Activated T-cell treated with anti-CD3 and anti-CD28 coated beads, Interleukin-2, amount 50 U/mL, for 24 hours (primary cell): Measurements from ENCODE around the gene LTB4R2.

Experiments
- DNase-seq: peaks from one replicate; pipeline ENCODE4 v3.0.0-alpha.2; 2020
- H3K27ac Mint-ChIP-seq: 2 replicates; pipeline ENCODE4 v1.8.0; 2020; ENCODE audit warnings: mild to moderate bottlenecking, mixed read lengths
- H3K27me3 Mint-ChIP-seq: 2 replicates; pipeline ENCODE4 v1.8.0; 2020; ENCODE audit warnings: mixed read lengths
- H3K36me3 Mint-ChIP-seq: 2 replicates; pipeline ENCODE4 v1.8.0; 2020; ENCODE audit warnings: low read depth, mixed read lengths
- H3K4me1 Mint-ChIP-seq: 2 replicates; pipeline ENCODE4 v1.8.0; 2020; ENCODE audit warnings: low read depth, mixed read lengths
- H3K4me3 Mint-ChIP-seq: 2 replicates; pipeline ENCODE4 v1.8.0; 2020; ENCODE audit warnings: mild to moderate bottlenecking, moderate library complexity, mixed read lengths
- H3K9me3 Mint-ChIP-seq: 2 replicates; pipeline ENCODE4 v1.8.0; 2020; ENCODE audit warnings: mixed read lengths

LTB4R2 gene

DNA sequence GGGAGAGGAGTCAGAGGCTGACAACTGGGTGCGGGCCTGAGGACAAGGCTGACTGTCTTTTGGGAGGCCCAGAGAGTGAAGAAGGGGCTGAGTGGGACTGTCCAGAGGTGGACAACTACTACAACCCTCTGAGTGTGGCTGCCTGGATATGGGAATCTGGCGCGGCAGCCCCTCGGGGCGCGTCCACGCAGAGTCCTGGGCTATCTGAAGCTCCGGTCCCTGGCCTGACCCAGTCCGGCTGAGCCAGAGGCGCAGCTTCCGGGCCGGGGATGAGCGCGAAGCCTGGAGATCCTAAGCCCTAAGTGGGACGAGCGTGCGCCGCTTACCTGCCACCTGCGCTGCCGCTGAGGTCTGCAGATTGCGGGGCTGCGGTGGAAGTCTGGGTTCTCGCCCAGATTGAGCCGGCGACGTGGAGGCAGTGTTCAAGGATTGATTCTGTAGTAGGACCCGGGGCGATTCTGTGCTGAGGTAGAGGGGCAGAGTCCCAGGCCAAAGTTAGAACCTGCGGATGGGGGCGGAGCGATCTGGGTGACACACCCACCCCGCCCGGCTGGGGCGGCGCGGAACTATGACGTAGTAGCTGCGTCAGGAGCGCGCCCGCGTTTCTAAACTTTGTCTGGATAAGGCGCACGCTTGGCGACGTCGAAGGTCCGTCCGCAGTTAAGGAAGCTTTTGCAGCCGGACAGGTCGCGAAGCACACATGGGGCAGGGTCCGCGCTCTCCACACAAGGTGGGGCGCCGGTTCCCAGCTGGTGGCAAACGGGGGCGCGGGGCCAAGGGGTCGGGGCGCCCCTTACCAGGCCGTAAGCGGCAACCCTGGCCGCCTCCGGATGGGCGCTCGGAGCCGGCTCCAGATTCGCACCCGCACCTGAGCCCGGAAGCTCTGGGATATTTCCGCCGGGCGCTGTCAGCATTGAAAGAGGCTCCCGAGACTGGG is 10.4 kb upstream of the LTB4R2 start, which contains the start of the genes DHRS1 and NOP9:
DHRS1 (minus strand) TSS at position 526 of the 937 bp plus-strand sequence. CDS start 674 bp downstream, outside the sequence.
NOP9 (plus strand) TSS at position 596 of the 937 bp plus-strand sequence; CDS start at position 701, 105 bp downstream.
- DNase-seq: peak; percentile 97
- H3K4me1 Mint-ChIP-seq: peaks cover 60% of the 10 kb centered on the region
- H3K27ac Mint-ChIP-seq: peak within 1 kb of the TSS; percentile 96
- peak within 1 kb of the TSS; percentile 92 for H3K4me3 Mint-ChIP-seq
- H3K36me3 Mint-ChIP-seq: peaks cover 75% of the 10 kb centered on the region
- no peaks in the 10 kb centered on the region for H3K27me3 Mint-ChIP-seq
- no peaks in the 10 kb centered on the region for H3K9me3 Mint-ChIP-seq

DNA sequence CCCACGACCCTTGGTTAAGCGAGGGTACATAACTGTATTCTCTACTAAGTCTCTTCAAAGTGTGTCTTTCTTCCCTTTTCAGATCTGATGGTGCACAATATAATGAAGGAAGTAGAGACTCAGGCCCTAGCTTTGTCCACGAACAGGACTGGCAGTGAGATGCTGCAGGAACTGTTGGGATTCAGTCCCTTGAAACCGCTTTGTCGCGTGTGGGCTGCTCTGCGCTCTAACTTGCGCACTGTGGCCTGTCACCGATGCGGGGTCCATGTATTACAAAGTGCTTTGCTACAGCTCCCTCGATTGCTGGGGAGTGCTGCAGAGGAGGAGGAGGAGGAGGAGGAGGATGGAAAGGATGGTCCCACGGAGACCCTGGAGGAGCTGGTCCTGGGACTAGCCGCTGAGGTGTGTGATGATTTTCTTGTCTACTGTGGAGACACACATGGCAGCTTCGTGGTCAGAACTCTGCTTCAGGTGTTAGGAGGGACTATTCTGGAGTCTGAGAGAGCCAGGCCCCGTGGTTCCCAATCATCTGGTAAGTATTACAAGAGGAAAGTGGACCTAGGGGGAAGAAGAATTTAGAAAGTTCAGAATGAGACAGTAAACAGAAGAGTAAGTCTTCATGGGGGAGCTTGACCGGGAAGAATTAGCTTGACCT is 9.5 kb upstream of the LTB4R2 start:
- H3K9me3 Mint-ChIP-seq: no peaks in the 10 kb centered on the region
- H3K36me3 Mint-ChIP-seq: peaks cover 76% of the 10 kb centered on the region
- H3K27me3 Mint-ChIP-seq: no peaks in the 10 kb centered on the region
- peak overlapping the region; percentile 92 for H3K4me3 Mint-ChIP-seq
- H3K4me1 Mint-ChIP-seq: peaks cover 60% of the 10 kb centered on the region
- H3K27ac Mint-ChIP-seq: peak overlapping the region; percentile 96
- no peak for DNase-seq

DNA sequence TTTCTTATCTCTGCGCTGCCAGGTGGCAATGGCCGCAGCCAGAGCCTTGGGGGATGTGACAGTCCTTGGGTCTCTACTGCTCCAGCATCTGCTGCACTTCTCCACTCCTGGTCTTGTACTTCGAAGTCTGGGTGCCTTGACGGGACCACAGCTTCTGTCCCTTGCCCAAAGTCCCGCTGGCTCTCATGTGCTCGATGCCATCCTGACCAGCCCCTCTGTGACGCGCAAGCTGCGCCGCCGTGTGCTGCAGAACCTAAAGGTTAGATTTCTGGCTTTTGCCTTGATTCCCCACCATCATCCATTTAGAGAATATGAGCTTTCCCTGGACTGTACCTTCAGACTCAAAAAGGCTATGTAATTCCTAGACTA is 5.9 kb upstream of the LTB4R2 start:
- peaks cover 46% of the 10 kb centered on the region for H3K4me1 Mint-ChIP-seq
- H3K4me3 Mint-ChIP-seq: no peak overlapping the region
- no peak overlapping the region for H3K27ac Mint-ChIP-seq
- peaks cover 98% of the 10 kb centered on the region for H3K36me3 Mint-ChIP-seq
- no peaks in the 10 kb centered on the region for H3K27me3 Mint-ChIP-seq
- H3K9me3 Mint-ChIP-seq: no peaks in the 10 kb centered on the region
- no peak for DNase-seq

DNA sequence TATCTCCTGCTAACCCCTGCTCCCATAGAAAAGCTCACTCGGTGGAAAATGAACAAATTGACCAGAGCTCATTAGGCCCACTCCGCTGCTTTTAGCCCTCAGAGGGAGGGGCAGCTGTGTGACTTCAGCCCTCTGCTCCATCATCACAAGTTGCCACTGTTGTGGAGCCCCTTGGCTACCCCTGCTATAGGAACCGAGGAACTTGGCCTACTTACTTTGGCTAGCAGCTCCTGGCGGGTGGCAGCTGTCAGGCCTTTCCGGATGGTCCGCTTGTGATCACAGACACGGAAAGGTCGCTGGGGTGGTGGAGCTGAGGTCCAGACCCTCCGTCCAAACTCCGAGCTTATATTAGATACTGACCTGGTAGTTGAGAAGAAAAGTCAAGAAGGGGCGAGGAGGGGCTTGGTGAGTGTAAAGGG is 2.8 kb upstream of the LTB4R2 start:
- DNase-seq: no peak
- Mint-ChIP-seq H3K27ac (peak overlapping the region; percentile 16), H3K27me3 (no peaks in the 10 kb centered on the region), H3K4me3 (no peak overlapping the region), H3K36me3 (peaks cover 87% of the 10 kb centered on the region), H3K4me1 (peaks cover 47% of the 10 kb centered on the region), H3K9me3 (no peaks in the 10 kb centered on the region)

DNA sequence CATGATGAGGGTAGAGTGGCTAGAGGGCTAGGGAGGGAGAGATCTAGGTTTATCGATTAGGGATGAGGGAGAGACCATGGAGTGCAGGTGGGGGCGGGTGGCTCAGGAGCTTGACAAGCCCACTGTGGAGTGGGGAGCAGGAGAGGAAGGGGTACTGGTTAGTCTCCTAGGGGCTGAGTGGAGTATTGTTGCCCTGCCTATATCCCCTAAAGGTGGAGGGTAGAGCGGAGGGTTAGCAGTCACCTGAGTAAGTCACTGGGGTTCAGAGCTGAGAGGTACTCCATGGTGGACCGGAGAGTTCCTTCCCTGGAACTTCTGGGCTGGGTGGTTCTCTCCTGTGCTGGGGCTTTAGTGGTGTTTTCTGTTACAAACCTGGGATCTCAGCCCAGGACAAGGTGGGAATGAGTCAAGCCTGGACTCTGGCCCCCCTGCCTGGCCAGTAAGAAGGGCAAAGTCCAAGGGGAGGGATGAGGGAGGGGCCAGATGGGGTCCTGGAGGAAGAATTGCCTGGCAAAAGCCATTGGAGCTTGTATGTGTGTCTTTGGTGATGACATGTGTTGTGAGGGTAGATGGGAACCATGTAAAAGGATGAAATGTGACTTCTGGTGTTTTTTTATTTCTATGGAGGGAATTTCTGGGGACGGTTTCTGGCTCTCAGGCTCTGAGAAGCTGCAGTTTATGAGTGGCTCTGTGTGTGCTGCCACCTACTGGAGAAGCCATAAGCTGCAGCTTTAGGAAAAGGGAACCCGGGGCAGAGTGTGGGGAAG is 2.2 kb upstream of the LTB4R2 start, which contains the start of gene CIDEB:
CIDEB (minus strand) TSS at position 403 of the 767 bp plus-strand sequence; CDS start at position 284, 119 bp downstream.
- DNase-seq: peak; percentile 67
- H3K9me3 Mint-ChIP-seq: no peaks in the 10 kb centered on the region
- H3K4me1 Mint-ChIP-seq: peaks cover 48% of the 10 kb centered on the region
- no peak within 1 kb of the TSS for H3K4me3 Mint-ChIP-seq
- peak within 1 kb of the TSS; percentile 57 for H3K27ac Mint-ChIP-seq
- peaks cover 85% of the 10 kb centered on the region for H3K36me3 Mint-ChIP-seq
- H3K27me3 Mint-ChIP-seq: no peaks in the 10 kb centered on the region

DNA sequence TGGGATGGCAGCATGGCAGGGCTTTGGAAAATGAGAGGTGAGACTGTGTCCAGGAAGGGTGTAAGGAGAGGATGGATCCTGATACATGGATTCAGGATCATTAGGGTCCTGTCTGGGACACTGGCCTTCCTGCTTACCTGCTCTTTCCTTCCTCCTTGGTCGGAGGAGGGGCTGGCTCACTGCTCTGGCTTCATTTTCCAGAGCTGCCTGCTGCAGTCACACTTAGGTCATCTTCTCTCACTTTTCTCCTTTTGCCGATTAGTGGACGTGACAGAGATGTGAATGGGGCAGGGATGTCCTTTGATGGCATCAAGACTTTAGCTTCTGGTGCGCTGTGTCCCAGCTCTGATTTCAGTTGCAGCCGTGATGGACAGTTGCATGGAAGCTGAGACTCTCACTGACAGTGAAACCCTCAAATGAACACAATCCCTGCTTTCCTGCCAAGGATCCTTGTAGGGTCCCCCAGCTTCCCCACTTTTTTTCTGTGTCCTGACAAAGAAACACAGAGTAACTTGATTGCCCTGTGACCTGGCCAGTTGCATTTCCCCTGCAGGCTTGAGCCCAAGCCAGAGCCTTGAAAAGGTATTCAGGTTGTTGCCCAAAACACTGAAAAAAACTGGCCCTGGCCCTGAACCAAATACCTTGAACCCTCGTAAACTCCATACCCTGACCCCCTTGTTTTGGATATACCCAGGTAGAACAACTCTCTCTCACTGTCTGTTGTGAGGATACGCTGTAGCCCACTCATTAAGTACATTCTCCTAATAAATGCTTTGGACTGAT is 1.4 kb upstream of the LTB4R2 start:
- Mint-ChIP-seq H3K36me3 (peaks cover 80% of the 10 kb centered on the region), H3K4me1 (peaks cover 56% of the 10 kb centered on the region), H3K4me3 (no peak overlapping the region), H3K27me3 (no peaks in the 10 kb centered on the region), H3K9me3 (no peaks in the 10 kb centered on the region), H3K27ac (peak overlapping the region; percentile 57)
- no peak for DNase-seq

DNA sequence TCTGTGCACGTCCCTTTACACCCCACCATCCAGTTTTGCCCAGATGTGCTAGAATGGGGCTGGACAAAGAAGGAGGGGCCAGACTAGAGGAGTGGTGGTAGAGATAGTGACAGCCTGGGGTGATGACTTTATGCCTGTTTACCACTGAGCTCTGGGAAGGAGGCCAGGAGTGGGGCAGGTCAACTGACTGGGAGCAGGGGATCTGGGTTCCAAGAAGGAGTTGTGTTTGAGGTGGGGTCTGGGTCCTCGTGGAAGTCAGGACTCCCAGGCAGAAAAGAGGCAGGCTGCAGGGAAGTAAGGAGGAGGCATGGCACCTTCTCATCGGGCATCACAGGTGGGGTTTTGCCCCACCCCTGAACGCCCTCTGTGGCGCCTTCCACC is 315 bp downstream of the LTB4R2 start:
- Mint-ChIP-seq H3K4me1 (peaks cover 72% of the 10 kb centered on the region), H3K27me3 (no peaks in the 10 kb centered on the region), H3K36me3 (peaks cover 79% of the 10 kb centered on the region), H3K9me3 (no peaks in the 10 kb centered on the region), H3K4me3 (peak overlapping the region; percentile 80), H3K27ac (peak overlapping the region; percentile 70)
- no peak for DNase-seq

DNA sequence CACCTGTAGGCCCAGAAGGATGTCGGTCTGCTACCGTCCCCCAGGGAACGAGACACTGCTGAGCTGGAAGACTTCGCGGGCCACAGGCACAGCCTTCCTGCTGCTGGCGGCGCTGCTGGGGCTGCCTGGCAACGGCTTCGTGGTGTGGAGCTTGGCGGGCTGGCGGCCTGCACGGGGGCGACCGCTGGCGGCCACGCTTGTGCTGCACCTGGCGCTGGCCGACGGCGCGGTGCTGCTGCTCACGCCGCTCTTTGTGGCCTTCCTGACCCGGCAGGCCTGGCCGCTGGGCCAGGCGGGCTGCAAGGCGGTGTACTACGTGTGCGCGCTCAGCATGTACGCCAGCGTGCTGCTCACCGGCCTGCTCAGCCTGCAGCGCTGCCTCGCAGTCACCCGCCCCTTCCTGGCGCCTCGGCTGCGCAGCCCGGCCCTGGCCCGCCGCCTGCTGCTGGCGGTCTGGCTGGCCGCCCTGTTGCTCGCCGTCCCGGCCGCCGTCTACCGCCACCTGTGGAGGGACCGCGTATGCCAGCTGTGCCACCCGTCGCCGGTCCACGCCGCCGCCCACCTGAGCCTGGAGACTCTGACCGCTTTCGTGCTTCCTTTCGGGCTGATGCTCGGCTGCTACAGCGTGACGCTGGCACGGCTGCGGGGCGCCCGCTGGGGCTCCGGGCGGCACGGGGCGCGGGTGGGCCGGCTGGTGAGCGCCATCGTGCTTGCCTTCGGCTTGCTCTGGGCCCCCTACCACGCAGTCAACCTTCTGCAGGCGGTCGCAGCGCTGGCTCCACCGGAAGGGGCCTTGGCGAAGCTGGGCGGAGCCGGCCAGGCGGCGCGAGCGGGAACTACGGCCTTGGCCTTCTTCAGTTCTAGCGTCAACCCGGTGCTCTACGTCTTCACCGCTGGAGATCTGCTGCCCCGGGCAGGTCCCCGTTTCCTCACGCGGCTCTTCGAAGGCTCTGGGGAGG is 985 bp downstream of the LTB4R2 start, which contains the start of gene LTB4R:
LTB4R (plus strand) TSS at position 857 of the 959 bp plus-strand sequence. CDS start 4,150 bp downstream, outside the sequence.
- Mint-ChIP-seq H3K36me3 (peaks cover 75% of the 10 kb centered on the region), H3K4me3 (peak within 1 kb of the TSS; percentile 80), H3K27ac (peak within 1 kb of the TSS; percentile 87), H3K27me3 (no peaks in the 10 kb centered on the region), H3K9me3 (no peaks in the 10 kb centered on the region), H3K4me1 (peaks cover 72% of the 10 kb centered on the region)
- DNase-seq: peak; percentile 81

DNA sequence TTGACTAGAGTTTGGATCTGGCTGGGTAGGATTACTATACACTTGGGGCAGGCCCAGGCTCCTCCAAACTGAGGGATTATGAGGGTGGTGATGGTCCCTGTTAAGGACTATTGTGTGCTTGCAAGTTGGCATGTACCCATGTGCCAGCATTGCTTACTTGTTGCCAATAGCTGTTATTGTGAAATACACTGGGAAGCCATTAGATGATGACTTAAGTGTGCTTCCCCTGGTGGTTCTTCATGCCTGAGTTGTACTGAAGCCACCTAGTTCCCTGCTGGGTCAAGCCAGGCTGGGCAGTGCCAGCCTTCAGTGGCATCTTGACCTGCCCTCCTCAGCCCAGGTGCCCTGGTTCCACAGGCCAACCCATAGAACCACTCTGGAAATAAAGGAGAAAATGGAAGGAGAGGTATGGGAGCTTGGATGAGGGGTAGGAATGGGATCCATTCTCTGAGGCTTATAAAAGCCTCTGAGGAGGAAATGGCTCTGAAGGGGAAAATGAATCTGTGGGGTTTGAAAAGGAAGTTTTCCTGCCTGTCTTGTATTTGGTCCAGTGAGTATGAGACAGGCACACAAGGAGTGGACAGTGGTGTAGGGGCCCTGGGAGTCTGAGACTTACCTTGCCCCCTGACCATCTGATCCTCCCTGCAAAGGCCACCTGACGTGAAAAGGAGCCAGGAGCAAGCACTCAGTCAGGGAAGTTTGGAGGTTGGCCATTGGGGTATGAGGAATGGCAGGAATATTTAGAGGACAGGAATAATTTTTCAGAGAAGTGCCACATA is 2.1 kb downstream of the LTB4R2 start:
- DNase-seq: no peak
- H3K4me1 Mint-ChIP-seq: peaks cover 78% of the 10 kb centered on the region

DNA sequence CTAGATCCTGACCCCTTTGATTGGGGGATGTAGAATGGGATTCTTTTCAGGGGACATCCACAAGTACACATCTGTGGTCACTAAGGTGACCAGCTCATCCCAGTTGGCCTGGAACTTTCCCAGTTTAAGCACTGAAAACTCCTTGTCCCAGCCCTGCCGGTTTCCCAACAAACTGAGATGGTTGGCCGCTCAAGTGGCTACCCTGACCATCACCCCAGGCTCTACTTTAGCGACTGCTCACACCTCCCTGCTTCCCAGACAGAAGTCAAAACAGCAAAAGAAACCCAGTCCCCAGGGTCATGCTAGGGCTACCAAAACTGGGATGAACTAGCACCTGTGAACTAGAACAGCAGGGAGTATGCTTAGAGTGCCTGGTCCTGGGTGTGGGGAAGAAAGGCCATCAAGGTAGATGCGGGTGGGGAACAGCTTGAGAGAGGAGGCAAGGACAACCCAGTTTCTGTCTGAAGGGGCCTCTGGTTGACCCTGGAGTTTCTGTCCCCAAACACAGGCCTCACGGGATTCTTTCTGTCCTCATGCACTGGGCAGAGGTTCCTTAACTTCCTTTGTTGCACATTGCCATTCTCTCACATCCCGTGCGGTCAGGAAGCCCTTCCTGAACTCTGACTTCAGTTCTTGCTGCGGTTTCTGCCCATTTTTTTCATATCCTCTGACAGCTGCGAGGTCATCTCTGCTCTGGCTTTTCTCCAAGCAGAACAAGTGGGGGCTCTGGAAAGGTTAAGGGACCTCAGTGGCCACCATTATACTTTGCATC is 3.0 kb downstream of the LTB4R2 start:
- peaks cover 80% of the 10 kb centered on the region for H3K4me1 Mint-ChIP-seq
- peak overlapping the region; percentile 87 for H3K27ac Mint-ChIP-seq
- H3K4me3 Mint-ChIP-seq: peak overlapping the region; percentile 80
- H3K27me3 Mint-ChIP-seq: no peaks in the 10 kb centered on the region
- peaks cover 59% of the 10 kb centered on the region for H3K36me3 Mint-ChIP-seq
- no peaks in the 10 kb centered on the region for H3K9me3 Mint-ChIP-seq
- DNase-seq: no peak

More for the DNA sequence above, 2.1 kb downstream of the LTB4R2 start:
- no peaks in the 10 kb centered on the region for H3K27me3 Mint-ChIP-seq
- H3K27ac Mint-ChIP-seq: peak overlapping the region; percentile 87
- peaks cover 65% of the 10 kb centered on the region for H3K36me3 Mint-ChIP-seq
- no peaks in the 10 kb centered on the region for H3K9me3 Mint-ChIP-seq
- peak overlapping the region; percentile 80 for H3K4me3 Mint-ChIP-seq

DNA sequence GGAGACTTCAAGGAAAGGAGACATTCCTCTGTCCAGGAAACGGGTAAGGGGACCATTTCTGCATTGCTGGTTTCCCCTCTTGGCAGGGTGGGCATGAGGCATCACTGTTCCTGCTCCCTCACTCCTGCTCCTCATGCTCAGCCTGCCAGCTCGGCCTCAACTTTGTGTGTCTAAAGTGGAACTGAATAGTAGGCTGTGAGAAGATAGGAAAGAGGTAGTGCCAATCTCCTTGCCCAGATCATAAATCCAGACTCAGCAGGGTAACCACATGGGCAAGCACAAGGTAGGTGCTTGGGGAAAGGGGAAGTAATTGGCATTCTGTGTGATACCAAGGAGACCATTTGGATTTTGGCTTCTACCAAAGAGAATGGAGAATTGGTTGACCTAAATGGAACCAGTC is 4.0 kb downstream of the LTB4R2 start:
- Mint-ChIP-seq H3K27ac (peak overlapping the region; percentile 66), H3K9me3 (no peaks in the 10 kb centered on the region), H3K27me3 (no peaks in the 10 kb centered on the region), H3K4me1 (peaks cover 72% of the 10 kb centered on the region), H3K4me3 (peak overlapping the region; percentile 9), H3K36me3 (peaks cover 49% of the 10 kb centered on the region)
- DNase-seq: no peak
